ENCODE results near the gene MMP24.
A peak's percentile ranks its signal among the peaks of the same experiment; 100 is the strongest.

The MMP24 gene

DNA sequence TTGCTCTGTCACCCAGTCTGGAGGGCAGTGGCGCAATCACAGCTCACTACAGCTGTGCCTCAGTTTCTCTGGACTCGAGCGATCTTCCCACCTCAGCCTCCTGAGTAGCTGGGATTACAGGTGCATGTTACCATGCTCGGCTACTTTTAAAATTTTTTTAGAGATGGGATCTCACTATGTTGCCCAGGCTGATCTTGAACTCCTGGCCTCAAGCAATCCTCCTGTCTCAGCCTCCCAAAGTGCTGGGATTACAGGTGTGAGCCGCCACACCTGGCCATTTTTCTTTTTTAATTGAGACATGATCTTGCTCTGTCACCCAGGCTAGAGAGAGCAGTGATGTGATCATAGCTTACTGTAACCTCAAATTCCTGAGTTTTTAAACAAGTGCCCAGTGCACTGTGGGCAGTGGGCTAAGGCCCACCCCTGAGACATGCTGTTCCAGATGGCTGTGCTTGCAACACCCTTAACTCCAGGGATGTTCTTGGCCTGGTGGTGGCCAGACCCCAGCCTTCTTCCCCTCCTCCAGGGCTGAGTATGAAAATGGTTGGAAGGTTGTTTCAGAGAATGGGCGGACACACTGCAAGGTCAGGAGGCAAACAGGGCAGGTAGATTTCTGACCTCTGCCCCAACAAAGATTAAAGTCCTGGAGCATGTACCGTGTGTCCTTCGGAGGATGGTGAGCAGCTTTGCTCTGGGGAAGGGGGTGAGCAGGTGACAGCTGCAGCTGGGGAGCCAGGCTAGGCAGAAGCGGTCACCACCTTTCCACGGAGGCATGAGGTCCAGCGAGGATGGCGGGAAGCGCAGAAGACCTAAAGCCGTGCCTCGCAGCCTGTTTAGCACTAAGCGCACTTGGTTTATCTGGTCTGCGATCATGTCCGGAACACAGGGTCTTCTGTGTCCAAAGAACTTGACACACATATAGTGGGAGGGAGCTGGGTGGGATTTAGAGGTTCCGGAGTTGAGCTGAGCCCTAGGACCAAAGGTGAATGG, 67.1 kb downstream of the MMP24 start:
- no peak for DNase-seq (ENCODE audit: low read depth)

DNA sequence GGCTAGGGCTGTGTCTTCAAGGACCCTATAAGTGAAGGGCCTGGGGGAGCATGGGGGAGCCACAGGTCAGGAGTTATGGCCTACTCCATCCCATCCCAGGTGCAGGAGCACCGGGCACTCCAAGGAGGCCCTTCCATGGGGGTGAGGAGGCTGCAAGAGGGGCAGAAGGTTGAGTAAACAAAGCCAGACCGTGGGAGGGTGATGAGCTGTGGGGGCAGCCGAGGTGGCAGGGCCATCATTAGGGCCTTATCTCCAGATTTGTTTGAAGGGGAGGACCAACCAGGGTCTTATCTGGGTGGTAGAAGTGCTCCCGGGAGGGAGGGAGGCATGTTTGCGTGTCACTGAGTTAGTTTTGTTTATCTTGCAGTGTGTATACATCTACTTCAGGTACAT, 67.8 kb downstream of the MMP24 start:
- DNase-seq (ENCODE audit: low read depth), result no peak

DNA sequence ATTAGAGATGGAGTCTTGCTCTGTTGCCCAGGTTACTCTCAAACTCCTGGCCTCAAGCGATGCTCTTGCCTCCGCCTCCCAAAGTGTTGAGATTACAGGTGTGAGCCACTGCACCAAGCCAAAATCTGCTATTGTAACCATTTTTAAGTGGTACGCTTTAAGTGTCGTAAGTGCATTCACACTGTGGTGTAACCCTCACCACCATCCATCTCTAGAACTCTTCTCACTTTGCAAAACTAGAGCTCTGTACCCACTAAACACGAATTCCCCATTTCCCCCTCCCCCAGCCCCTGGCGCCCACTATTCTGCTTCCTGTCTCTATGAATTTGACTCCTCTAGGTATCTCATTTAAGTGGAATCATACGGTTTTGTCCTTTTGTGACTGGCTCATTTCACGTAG, 68.6 kb downstream of the MMP24 start:
- no peak for DNase-seq (ENCODE audit: low read depth)

DNA sequence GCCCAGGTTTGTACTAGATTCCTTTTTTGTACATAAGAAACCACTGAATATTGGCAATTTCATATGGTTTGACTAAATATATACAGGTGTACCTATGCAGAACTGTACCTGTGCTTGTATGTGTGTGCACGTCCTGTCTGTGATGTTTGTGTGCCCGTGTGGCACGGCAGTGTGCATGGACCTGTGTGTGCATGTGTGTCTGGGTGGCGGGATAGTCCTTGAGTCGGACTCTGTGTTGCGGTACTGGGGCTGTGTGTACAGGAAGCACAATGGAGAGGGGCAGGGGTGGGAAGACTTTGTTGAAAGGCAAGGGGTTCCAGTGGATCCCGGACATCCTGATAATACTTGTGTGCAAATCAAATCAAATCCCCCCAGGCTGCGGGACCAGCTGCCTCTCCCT, 69.2 kb downstream of the MMP24 start:
- no peak for DNase-seq (ENCODE audit: low read depth)

DNA sequence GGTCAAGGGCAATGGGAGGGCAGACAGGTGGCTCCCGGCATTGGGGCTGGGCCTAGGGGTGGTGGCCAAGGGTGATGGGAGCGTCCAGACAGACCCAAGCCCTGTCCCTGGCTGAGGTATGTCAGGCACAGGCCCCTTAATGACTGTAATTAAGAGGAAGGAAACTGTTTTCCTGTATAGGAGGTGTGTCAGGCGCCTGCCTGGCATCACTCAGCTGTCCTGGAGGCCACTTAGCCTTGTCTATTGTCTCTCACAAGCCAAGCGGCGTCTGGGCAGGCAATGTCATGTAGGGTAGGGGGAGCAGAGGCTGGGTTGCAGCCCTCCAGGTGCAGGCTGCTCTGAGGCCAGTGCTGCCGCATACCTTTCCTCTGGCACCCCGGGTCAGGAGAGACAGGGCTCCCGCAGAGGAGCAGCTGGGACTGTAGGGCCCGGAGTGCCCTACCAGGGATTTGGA, 69.6 kb downstream of the MMP24 start:
- no peak for DNase-seq (ENCODE audit: low read depth)

DNA sequence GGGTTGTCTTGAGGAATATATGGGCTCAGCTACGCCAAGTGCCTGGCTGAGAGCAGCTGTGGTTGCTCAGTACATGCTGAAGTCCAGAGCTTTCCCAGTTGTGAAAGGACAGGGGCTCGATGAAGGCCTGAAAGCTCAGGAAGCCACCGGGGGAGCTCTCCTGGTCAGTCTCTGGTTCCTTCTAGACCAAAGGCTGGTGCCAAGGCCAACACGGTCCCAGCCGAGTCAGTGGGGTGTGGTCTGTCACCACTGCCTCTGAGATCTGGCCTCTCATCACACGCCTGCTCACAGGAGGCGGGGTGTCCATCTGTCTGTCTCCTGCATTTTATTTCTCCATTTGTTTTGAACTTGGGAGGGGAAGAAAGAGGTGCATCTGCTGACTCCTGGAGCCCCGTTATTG, 70.7 kb downstream of the MMP24 start:
- DNase-seq (ENCODE audit: low read depth), result no peak

DNA sequence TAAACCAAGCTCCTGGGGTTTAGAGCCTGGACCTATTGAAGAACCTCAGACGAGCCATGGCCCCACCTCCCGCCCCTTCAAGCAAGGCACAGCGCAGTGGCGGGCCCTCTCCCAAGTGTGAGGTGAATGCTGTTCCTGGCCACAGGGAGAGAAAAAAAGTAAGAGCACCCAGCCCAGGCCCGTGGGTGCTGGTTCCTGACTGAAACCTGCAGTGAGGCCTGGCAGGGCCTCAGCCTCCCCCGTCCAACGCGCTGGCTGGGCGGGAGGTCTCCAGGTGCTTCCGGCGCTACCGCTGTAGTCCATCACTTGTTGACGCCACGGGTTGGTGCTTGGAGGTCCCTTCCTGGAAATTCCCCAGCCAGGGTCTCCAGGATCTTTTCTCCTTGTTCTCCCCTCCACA, 71.2 kb downstream of the MMP24 start:
- no peak for DNase-seq (ENCODE audit: low read depth)

DNA sequence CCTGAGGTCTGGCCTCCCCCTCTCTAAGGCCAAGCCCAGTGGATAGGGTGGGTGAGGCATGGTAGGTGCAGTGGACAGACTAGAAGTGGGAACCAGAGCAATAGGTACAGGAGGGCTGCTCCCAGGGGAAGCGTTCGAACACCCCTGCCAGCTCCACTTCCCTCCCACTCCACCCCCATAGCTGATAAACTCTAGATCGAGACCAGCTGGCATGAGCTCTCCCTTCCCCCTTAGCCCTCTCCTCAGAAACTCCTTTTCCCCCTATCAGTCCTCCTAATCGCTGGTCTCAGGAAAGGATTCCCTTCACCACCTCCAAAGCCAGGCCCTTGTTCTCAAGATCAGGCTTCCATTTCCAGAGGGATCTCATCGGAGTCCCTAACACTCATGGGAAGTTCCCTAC, 71.8 kb downstream of the MMP24 start:
- DNase-seq (ENCODE audit: low read depth), result no peak

DNA sequence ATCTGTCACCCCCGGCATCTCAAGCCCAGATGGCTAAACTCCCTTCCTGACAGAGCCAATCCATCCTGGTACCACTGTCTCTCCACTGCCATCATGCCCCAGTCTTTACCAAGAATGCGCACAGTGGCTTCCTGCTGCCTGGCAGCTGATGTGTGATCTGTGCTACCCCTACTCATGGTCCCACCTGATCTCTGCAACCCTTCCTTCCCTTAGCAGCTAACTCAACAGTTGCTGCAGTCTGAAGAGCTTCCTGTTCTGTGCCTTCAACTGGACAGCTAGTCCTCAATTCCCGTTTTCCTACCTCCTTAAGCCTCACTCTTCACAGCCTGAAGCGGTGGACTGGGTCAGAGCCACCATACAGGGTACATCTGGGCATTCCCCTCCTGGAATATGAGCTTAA, 73.3 kb downstream of the MMP24 start:
- no peak for DNase-seq (ENCODE audit: low read depth)

DNA sequence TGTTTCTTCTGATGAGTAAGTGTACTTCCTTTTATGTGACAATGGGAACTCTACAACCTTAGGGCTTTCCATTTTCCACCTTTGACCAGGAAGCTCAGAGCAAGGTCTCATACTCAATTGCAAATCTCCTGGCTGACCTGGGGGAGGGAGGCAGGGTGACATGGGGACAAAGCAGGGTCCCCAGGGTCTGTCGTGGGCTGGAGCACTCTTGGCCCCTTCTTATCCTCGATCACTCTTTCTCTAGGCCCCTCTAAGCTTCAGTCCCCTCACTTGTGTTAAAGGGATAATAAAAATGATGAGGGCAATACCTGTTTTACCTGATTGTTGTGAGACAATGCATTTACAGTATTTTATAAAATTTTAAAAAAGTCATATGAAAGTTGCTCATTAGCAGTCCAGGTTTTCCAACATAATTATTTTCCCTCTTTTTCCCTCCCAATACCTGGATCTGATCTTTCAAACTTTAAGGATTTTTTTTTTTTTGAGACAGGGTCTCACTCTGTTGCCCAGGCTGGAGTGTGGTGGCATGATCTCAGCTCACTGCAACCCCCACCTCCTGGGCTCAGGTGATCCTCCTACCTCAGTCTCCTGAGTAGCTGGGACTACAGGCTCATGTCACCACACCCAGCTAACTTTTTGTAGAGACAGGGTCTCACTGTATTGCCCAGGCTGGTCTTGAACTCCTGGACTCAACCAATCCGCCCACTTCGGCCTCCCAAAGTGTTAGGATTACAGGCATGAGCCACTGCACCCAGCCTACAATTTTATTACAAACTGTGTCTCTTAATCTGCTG, 74.2 kb downstream of the MMP24 start:
- DNase-seq (ENCODE audit: low read depth), result no peak

DNA sequence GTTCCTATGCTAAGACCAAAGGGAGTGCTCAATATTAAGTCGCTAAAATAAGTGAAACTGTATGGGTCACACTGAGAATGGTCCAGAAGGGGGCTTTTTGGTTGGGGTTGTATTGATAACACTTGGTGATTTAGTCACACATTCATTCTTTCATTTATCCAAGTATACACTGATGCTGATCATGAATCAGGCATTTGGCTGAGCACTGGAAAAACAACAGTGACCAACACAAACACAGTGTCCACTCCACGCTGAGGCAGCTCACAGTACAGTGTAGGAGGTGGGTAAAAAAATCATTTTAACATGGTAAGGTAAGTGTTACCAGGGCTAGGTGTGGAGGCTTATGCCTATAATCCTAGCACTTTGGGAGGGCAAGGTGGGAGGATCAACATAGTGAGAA, 74.9 kb downstream of the MMP24 start:
- DNase-seq (ENCODE audit: low read depth), result no peak

DNA sequence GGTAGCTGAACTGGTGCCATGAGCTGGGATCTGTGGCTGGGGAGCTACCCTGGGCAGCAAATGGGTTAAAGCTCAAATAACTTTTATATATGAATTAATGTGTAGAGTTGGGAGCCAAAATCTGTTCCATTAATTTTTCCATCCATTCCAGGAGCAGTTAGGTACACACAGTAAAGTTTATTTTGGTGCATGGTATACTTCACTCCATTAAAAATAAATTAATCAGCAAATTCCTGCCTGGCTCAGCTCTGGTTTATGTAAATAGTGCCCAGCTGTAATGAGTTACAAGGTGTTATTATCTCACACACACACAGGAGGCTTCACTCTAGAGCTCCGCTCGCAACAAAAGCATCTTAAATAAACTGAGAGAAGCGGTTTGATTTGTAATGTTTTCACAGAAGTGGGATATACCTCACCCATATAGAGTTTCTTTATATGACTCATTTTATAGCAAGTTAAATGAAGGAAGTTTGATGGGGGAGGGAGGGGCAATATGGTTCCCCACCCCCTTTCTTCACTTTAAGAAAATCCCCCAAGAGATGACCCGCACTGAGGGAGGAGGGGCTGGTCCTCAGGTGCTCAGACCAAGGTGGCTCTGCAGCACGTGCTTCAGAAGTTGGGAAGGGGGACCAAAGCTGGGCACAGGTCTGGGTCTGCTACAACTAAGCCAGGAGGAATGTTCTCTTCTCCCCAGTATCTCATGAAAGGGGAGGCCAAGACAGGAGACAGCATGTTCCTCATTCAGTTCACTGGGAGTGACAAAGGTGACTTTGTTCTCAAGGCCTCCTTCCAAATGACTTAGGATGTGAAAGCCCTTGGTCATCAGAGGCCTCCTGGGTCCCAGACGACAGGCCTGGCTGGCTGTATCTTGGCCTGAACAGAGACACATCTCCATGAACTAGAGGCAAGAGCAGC, 76.2 kb downstream of the MMP24 start:
- DNase-seq (ENCODE audit: low read depth), result no peak

DNA sequence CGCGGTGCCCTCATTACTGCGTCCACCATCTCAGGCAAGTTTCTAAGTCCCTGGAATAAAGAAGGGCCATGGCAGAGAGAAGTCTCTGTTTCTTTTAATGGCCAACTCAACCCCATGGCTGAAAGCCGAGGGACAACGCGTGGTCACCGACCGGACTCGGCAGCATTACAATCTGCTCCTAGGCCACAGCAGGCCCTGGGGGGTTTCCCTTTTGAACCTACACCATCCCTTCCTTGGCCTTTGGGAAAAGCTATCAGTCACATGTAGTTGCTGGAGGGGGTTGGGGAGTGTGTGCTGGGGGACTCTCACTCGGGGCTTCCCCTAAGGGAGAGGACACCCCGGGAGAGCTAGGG, 76.9 kb downstream of the MMP24 start:
- DNase-seq (ENCODE audit: low read depth), result no peak

DNA sequence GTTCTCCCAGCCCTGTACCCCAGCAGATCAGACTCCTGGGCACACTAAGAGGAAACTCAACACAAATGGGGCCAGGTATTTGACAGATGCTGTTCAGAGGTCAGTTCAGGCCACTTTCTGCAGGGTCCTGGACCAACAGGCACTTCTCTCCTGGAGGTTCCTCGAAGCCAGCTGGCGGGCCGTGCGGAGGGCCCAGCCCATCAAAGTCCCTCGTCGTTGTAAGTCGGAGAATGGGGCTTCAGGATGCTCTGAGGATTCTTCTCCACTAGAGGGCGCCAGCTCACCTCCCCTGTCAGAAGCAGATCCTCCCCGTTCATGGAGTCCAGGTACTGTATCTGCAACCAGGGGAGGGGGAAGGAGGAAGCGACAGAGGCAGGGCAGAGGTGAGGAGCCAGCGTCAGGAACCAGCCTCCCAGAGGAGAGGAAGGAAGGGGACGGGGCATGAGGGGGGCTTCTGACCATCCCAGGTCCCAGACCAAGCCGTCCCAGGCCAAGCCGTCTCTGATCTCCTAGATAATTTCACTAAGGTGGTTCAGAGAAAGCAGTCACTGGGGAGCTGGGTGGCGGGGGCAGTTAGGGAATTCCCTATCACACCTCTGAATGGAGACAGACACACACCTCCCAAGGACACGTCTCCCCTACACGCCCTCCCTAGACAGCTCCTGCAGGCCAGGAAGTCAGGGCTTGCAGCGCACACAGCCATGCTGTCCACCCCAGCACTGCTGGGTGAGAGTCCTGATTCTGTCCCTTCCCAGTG, 77.4 kb downstream of the MMP24 start:
- DNase-seq (ENCODE audit: low read depth), result peak; percentile 70

DNA sequence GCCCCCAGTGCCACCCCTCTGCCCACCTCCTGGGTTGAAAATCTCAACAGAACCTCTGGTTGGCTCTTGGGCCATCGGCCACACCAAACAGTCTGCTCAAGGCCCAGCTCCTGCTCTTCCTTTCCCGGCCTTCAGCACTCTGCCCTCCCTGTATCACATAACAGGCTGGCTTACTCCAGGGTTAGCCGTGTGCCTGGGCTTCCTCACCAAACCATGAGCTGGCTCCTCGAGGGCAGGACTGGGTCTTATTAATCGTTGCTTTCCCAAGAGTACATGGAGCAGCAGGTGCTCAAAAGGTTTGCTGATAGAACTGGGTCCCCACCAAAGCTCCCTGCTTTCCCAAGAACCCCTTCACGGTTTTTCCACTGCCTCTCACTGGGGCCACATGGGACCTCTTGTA, 78.5 kb downstream of the MMP24 start:
- no peak for DNase-seq (ENCODE audit: low read depth)

DNA sequence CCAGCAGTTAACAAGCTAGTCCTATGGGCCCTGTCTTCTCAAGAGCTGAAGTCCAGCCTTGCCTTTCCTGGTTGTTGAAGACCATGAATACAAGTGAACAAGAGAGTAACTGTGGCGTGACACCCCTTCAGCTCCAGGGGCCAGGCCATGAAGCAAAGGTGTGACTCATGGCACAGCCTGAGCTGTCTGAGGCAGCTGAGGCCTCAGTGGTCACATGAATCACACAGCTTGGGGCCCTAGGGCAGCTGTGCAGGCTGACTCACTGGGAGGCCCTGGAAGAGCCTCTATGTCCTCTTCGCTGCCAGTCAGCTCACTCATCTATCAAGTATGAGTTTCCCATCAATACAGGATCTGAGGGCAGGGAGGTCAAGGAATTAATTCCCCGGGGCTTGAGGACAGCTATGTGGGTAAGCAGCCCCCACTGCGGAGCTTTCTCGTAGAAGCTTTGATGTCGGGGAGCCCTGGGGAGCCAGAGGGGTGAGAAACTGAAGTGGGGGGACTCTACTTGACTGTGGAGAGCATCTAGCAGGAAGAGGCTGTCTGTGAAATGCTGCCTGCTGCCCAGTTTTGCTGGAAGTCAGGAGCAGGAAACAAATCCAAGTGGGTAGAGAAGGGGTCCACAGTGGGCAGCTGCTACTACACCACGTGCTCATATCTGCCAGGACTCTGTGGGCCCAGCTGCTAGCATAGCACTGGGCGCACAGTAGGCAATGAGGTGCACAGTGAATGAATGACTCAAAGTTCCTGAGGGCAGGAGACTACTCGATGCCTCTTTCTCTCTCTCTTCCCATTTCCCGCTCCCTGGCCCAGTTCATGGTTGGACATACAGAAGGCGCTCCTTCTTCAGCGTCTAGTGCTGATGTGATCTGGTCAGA, 79.4 kb downstream of the MMP24 start:
- no peak for DNase-seq (ENCODE audit: low read depth)

DNA sequence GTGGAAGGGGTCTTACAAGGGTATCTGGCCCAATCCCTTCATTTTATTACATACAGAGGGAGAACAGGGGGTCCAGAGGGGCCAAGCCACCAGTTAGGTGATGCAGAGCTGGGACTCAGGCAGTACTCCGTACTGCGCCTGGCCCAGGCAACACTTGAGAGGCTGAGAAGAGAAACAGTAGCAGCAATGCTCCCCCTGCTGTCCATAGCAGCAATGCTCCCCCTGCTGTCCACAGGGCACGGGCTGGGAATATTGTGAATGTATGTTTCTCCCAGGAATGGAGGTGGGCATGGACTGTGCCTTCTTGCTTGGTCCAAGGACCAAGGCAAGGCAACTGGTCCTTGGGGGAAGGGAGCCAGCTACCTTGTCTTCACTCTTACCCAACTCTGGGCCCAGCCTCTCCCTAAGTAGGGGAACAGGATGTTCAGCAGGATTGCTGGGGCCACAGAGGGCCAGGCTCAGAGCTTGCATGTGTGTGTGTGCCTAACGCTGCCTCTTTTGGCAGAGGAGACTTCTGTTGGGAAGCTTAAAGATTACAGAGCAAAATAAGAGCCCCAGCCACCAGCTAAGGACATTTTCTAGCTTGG, 80.5 kb downstream of the MMP24 start:
- no peak for DNase-seq (ENCODE audit: low read depth)

DNA sequence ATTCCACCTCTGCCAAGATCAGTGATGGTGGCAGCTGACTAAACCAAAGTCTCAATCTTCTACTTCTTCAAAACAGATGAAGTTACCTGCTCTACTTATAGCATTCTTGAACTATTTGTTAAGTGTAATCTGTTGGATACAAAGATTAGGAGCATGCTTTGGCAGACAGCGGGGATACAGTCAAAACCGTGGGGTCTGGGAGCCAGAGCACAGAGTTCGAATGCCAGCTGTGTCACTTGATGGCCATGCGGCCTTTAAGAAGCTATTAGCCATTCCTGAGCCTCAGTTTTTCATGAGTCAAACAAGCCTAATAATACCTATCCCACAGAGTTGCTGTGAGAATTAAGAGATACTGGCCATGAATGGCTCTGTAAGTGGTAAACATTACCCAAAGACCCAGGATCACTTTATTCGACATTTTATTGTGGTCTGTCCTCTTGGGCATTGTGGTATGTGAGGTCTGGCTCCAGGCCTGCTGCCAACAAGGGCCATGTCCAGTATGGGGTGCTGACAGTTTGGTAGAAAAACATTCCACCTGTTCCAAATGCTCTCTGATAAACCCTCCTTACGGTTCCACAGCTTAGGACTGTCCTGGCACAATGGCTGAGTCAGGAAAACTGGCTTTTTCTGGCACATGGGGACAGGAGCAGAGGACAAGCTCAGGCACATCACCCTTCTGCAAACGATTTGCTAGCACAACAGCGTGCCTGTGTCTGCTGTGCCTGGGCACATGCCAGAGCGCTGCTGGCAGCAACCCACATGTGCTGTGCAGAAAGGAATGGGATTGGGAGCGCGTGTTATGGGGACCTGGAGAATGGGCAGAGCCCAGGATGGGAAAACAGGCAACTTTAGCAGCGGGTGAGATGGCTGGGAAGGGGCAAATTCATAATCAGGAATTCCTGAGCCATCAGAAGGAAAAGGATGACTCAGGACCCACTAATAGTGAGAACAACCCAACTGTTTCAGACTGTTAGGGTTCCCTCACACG, 81.5 kb downstream of the MMP24 start:
- DNase-seq (ENCODE audit: low read depth), result no peak

DNA sequence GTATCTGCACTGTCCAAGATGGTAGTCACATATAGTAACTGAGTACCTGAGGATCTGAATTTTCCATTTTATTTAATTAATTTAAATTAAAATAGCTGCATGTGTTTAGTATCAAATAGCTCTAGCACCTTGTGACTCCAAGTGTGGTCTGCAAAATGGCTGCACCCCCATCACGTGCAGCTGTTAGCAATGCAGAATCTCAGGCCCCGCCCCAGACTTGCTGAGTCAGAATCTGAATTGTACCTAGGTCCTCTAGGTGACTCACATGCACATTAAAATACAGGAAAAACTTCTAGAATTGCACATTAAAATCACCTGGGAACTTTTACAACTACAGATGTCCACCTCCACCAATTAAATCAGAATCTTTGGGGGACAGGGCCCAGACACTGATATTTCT, 84.9 kb downstream of the MMP24 start:
- no peak for DNase-seq (ENCODE audit: low read depth)
